Skin epidermis (tissue), 12 donors: ENCODE results near the gene SETBP1.
A peak's percentile ranks its signal among the peaks of the same experiment; 100 is the strongest.

Experiments used
- H3K27ac ChIP-seq, 21 experiments: fragments of 200-600 bp; sonication (generic) in 11 of 21; one replicate each; pipeline ENCODE4 v1.5.0; 2020; ENCODE audit warnings: mild to moderate bottlenecking in 3 of 21, inconsistent platforms in 2 of 21, moderate library complexity in 2 of 21
- H3K4me3 ChIP-seq, 7 experiments: fragments of 200-600 bp; sonication (generic) in 2 of 7; one replicate each; pipeline ENCODE4 v1.5.0; 2020; ENCODE audit warnings: inconsistent platforms in 2 of 7, mild to moderate bottlenecking in 2 of 7, moderate library complexity in 1 of 7

Gene SETBP1

DNA sequence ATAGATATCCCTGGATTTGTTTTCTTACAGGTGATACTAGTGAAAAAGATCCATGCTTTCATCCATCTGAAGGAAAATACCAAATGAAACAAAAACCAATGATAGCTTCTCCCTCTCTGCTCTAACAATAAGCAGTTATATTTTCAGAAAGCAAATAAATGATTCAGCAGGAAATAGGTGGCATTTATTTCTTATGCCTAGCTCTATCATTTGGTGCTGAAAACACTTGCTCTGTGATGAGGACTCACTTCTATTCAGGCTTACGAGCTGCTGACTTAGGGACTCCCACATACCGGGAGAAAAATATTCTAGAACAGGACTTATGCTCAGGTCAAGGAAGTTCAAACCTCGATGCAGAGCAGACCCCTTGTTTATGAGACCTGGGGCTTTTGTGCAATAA is 142.6 kb downstream of the SETBP1 start:
- Histone ChIP-seq H3K4me3 (no peak overlapping the region), H3K27ac (no peak overlapping the region)

GRCh38 chr18:44823782-44824181 is 143.1 kb downstream of the SETBP1 start:
- Histone ChIP-seq H3K27ac (no peak overlapping the region), H3K4me3 (no peak overlapping the region)

DNA sequence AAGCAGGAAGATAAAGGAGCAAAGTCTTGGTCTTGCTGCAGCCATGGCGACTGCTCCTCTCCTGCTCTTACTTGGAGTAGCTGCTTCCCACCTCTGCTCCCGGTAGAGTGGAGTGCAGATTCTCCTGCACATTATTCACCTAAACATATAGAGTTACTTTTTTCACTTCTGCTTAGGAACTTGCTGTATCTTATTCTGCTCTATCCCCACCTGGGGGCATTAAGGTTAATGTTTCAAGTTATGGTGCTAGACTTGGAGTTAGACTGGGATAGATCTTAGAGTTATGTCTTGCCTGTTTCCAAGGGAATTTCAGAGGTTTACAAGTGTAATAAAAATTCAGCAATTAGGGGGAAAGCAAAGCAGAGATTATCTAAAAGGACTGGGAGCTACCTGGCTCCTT is 144.2 kb downstream of the SETBP1 start:
- no peak overlapping the region for H3K4me3 ChIP-seq
- no peak overlapping the region for H3K27ac ChIP-seq

GRCh38 chr18:44826418-44827259 is 146.0 kb downstream of the SETBP1 start:
- Histone ChIP-seq H3K4me3 (no peak overlapping the region), H3K27ac (peak overlapping the region in 16 of 21 experiments; percentile 27 to 79 (median 62))

DNA sequence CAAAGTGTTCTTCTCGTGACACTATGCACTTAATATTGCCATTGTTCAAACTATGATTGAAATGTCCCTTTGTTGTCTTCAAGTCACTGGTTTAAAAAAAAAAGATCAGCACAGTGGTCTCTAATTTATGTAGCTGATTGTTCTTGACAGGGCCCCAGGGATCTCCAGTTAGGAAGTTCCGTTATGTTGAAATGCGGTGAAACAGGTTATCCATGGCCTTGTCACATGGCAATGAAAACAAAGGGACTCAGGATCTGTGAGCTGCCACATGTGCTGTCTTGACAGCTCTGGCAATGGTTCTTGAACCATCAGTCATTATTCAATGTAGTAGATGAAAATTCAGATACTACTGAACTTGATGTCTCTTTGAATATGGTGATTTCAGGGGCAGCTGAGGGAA is 147.4 kb downstream of the SETBP1 start:
- no peak overlapping the region for H3K27ac ChIP-seq
- H3K4me3 ChIP-seq = no peak overlapping the region

GRCh38 chr18:44830581-44830980 is 149.9 kb downstream of the SETBP1 start:
- Histone ChIP-seq H3K4me3 (no peak overlapping the region), H3K27ac (no peak overlapping the region)

- Histone ChIP-seq H3K4me3 (no peak overlapping the region), H3K27ac (no peak overlapping the region)
Measured at GRCh38 chr18:44833786-44834185, 153.1 kb downstream of the SETBP1 start.

DNA sequence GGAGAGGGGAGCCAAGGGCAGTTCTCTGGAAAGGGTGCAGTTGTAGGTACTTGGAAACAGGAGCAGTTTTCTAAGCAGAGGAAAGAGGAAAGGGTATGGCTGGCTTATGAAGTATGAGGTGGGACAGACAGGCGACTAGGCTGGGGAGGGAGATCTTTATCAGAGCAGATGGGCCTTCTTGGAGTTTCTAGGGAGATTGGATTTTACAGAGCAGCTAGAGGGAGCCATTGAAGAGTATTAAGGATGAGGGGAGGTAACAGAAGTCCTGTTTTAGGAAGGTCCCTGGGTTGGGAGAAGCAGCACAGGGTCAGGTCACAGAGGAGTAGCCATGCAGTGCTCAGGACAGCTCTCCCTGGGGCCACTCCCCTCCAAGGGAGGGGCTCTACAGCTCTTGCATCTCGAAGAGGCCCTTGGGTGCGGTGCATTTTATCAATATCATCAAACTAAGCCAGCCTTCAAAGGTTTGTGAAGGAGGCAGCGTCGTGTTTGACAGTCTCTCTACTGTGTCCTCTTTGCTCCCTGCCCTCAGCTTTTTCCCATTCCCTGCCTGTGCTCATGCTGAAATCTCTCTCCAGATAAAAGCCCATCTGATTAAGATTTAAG is 154.3 kb downstream of the SETBP1 start:
- H3K27ac ChIP-seq = peak overlapping the region in 1 of 21 experiments; percentile 15
- no peak overlapping the region for H3K4me3 ChIP-seq

DNA sequence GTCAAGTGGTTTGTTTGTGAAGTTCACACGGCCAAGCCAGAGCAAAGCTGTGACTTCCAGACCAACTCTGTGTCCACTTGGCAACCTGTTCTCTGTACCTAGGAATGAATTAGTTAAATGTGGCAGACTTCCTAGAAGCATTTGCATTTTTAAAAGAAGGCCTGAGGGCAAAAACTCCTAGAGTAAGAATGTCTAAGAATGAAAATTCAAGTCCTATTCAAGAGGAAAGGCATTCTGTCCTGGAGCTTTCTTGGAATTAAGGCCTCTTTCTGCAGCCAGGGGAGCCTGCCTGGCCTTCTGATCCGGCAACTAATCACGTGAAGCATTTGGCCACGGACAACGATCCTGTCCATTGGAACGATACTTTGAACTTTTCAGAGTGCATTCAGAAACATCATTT is 155.0 kb downstream of the SETBP1 start:
- H3K27ac ChIP-seq = no peak overlapping the region
- no peak overlapping the region for H3K4me3 ChIP-seq

GRCh38 chr18:44836263-44836662 is 155.6 kb downstream of the SETBP1 start:
- no peak overlapping the region for H3K4me3 ChIP-seq
- H3K27ac ChIP-seq = no peak overlapping the region

GRCh38 chr18:44837482-44838180 is 156.9 kb downstream of the SETBP1 start:
- H3K27ac ChIP-seq = no peak overlapping the region
- H3K4me3 ChIP-seq = no peak overlapping the region

DNA sequence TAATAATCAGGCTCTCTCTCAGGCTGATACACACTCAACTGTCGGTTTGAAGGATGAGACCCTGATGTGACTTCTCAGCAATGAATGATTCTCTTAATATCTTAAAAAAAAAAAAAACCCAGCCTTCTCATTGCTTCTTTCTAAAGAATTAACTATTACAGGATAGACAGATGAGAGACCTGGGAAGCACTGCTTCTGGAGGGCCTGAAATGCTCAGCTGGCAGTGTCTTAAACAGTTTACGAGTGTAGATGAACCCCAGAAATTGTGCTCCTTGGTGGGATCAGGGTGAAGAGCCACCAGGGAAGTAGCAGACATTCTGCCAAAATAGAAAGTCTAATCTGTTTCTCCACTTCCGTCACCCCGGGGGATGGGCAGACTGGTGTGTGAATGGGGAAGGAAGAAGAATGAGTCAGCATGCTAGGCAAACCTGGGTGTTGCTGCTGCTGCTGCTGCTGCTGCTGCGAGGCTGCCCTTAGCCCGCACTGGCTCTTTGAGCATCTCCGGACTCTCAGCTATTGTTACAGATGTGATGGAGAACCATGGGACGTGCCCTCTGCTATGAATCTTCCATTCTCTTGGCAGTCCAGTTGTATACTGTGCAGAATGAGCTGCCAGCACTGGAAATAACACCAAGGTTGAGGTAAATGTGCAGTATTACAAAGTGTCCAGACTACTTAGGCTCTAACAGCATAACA is 158.4 kb downstream of the SETBP1 start:
- Histone ChIP-seq H3K4me3 (no peak overlapping the region), H3K27ac (peak overlapping the region in 5 of 21 experiments; percentile 17 to 53 (median 44))

GRCh38 chr18:44840058-44840790 is 159.5 kb downstream of the SETBP1 start:
- no peak overlapping the region for H3K4me3 ChIP-seq
- no peak overlapping the region for H3K27ac ChIP-seq

- H3K27ac ChIP-seq = no peak overlapping the region
Measured at GRCh38 chr18:44841221-44841620, 160.5 kb downstream of the SETBP1 start.

DNA sequence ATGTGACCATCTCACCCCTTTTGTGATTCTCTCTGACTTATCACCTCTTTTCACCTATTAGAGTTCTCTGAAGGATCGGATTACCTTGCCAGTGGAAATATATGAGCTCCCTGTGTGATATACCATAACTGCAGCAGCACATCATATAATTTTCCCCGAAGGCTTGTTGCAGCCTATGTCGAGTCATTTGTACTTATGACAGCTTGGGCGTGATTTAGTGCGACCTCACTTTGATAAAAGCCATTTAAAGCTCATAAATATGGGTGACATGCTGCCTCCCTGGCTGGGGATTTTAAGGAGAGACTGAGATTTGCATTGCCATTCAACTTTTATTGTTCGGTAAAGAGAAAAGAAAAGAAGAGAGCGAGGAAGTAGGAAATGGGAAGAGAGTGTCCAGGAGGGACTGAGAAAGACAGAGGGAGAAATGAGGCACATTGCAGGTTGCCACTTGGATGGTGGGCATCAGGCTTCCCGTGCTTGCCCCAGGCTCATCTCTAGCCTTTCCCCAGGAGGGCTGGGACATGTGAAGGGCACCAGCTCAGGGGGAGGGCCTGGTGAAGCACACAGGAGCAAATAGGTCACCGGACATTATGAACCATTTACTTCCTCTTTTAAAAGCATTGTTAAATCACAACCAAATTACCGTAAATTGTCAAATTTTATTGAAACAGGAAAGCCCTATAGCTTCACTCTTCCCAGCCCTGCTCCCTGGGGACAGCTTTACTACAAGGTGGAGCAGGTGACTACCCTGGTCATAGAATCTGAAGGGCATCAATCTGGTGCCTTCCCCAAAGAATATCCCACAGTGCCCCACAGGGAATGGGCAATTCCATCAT is 161.3 kb downstream of the SETBP1 start:
- no peak overlapping the region for H3K27ac ChIP-seq
- no peak overlapping the region for H3K4me3 ChIP-seq

More at GRCh38 chr18:44841221-44841620, 160.5 kb downstream of the SETBP1 start:
- no peak overlapping the region for H3K4me3 ChIP-seq

GRCh38 chr18:44842588-44843412 is 162.1 kb downstream of the SETBP1 start:
- no peak overlapping the region for H3K27ac ChIP-seq
- no peak overlapping the region for H3K4me3 ChIP-seq

DNA sequence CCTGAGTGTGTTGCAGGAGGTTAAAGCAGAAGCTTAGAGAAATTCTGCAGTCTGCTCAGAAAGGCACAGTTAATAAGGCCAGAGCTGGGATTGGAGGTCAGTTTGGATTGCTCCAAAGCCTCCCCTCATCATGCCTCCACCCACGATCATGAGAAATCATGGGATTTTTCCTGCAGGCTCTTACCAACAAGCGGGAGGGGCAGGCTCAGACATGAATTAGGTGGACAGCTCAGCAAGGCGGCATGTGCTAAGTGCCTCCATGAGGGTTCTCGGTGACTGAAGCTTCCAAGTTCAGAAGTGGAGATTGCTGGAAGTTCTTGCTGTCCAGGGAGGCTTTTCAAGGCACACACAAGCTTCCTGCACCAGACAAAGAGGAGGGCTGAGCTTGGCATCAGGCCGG is 163.8 kb downstream of the SETBP1 start:
- H3K4me3 ChIP-seq = no peak overlapping the region

GRCh38 chr18:44846450-44846849 is 165.8 kb downstream of the SETBP1 start:
- no peak overlapping the region for H3K27ac ChIP-seq
- H3K4me3 ChIP-seq = no peak overlapping the region

More for the DNA sequence above, 163.8 kb downstream of the SETBP1 start:
- H3K27ac ChIP-seq = no peak overlapping the region
